Calu3 (cell line): ENCODE data around the gene UPF2. TPM values are rescaled to one million over a fixed set of nuclear protein-coding genes. Genes with fewer than 3 reads are reported as not detected.

Experiments used
- BruUV-seq: library from RNA; stranded (reverse); fragments of 400-500 nt; replicated peaks from 2 replicates; lab custom pipeline; 2021; lab: Mats Ljungman, UMichigan
- CTCF ChIA-PET: fragments of 300-600 bp; sonication (Branson Sonifier 250); formaldehyde crosslinking; loops from one replicate; lab custom pipeline; 2022; ENCODE audit warnings: antibody characterized with exemption; lab: Charles Lee
- DNase-seq: peaks from one replicate; pipeline ENCODE4 v3.0.0; 2022
- H3K27ac Mint-ChIP-seq: one replicate; pipeline ENCODE4 v1.8.0; 2022; ENCODE audit warnings: mixed read lengths; ENCODE audit not compliant: unreplicated experiment
- H3K27me3 Mint-ChIP-seq: one replicate; pipeline ENCODE4 v1.8.0; 2022; ENCODE audit warnings: mixed read lengths; ENCODE audit not compliant: unreplicated experiment
- H3K36me3 Mint-ChIP-seq: one replicate; pipeline ENCODE4 v1.8.0; 2022; ENCODE audit warnings: mild to moderate bottlenecking, moderate library complexity, mixed read lengths; ENCODE audit not compliant: insufficient read depth, unreplicated experiment
- H3K4me1 Mint-ChIP-seq: one replicate; pipeline ENCODE4 v1.8.0; 2022; ENCODE audit warnings: mild to moderate bottlenecking, low read depth, mixed read lengths; ENCODE audit not compliant: unreplicated experiment
- H3K4me3 Mint-ChIP-seq: one replicate; pipeline ENCODE4 v1.8.0; 2022; ENCODE audit warnings: mild to moderate bottlenecking, low read depth, moderate library complexity, mixed read lengths; ENCODE audit not compliant: unreplicated experiment
- H3K9me3 Mint-ChIP-seq: one replicate; pipeline ENCODE4 v1.8.0; 2022; ENCODE audit warnings: low read depth, mixed read lengths; ENCODE audit not compliant: unreplicated experiment
- intact Hi-C: fragments of 100-400 bp; cut with micrococcal nuclease; formaldehyde crosslinking; loops from one replicate; pipeline ENCODE4 v1.10.0; 2022; ENCODE audit not compliant: unreplicated experiment
- total RNA-seq: library from RNA; stranded (reverse); gene quantifications from 2 replicates; pipeline ENCODE4 v1.2.3, GENCODE V29; 2022
- TF ChIP-seq, protein P1 (sequence below): fragments of 200-600 bp; IDR thresholded peaks from one replicate; pipeline ENCODE4 v1.8.0; 2022; ENCODE audit warnings: antibody characterized with exemption; ENCODE audit not compliant: unreplicated experiment

UPF2 gene
- total RNA-seq, 1 experiment from 2014 or later: 33.7 TPM

GRCh38 chr10:11908536-11908935 is 134.1 kb downstream of the UPF2 start:
- no peaks in the 10 kb centered on the region for H3K9me3 Mint-ChIP-seq
- BruUV-seq: no TSS peak
- no peak overlapping the region for H3K27ac Mint-ChIP-seq
- intact Hi-C loops: no loop called here
- H3K36me3 Mint-ChIP-seq: no peaks in the 10 kb centered on the region
- no peak for DNase-seq
- TF ChIP-seq, protein P1, sequence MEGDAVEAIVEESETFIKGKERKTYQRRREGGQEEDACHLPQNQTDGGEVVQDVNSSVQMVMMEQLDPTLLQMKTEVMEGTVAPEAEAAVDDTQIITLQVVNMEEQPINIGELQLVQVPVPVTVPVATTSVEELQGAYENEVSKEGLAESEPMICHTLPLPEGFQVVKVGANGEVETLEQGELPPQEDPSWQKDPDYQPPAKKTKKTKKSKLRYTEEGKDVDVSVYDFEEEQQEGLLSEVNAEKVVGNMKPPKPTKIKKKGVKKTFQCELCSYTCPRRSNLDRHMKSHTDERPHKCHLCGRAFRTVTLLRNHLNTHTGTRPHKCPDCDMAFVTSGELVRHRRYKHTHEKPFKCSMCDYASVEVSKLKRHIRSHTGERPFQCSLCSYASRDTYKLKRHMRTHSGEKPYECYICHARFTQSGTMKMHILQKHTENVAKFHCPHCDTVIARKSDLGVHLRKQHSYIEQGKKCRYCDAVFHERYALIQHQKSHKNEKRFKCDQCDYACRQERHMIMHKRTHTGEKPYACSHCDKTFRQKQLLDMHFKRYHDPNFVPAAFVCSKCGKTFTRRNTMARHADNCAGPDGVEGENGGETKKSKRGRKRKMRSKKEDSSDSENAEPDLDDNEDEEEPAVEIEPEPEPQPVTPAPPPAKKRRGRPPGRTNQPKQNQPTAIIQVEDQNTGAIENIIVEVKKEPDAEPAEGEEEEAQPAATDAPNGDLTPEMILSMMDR: no peak
- H3K27me3 Mint-ChIP-seq: no peaks in the 10 kb centered on the region
- H3K4me3 Mint-ChIP-seq: no peak overlapping the region
- no peaks in the 10 kb centered on the region for H3K4me1 Mint-ChIP-seq
- CTCF ChIA-PET: no interaction called here

GRCh38 chr10:11907914-11908313 is 134.7 kb downstream of the UPF2 start:
- no peak overlapping the region for H3K4me3 Mint-ChIP-seq
- no peaks in the 10 kb centered on the region for H3K9me3 Mint-ChIP-seq
- no TSS peak for BruUV-seq
- no peak for DNase-seq
- CTCF ChIA-PET: no interaction called here
- no peaks in the 10 kb centered on the region for H3K27me3 Mint-ChIP-seq
- TF ChIP-seq, protein P1: no peak
- no peaks in the 10 kb centered on the region for H3K36me3 Mint-ChIP-seq
- H3K4me1 Mint-ChIP-seq: no peaks in the 10 kb centered on the region
- intact Hi-C loops: no loop called here
- no peak overlapping the region for H3K27ac Mint-ChIP-seq

- DNase-seq: no peak
- Mint-ChIP-seq H3K36me3 (peaks cover 3% of the 10 kb centered on the region), H3K4me3 (no peak overlapping the region), H3K4me1 (no peaks in the 10 kb centered on the region), H3K9me3 (no peaks in the 10 kb centered on the region), H3K27me3 (no peaks in the 10 kb centered on the region), H3K27ac (no peak overlapping the region)
- TF ChIP-seq, protein P1: no peak
- CTCF ChIA-PET: no interaction called here
- intact Hi-C loops: no loop called here
- BruUV-seq: no TSS peak
Observed at GRCh38 chr10:11906714-11907113, 135.9 kb downstream of the UPF2 start.

- Mint-ChIP-seq H3K4me1 (peaks cover 12% of the 10 kb centered on the region), H3K27ac (no peak overlapping the region), H3K9me3 (no peaks in the 10 kb centered on the region), H3K27me3 (no peaks in the 10 kb centered on the region), H3K36me3 (peaks cover 5% of the 10 kb centered on the region), H3K4me3 (no peak overlapping the region)
- no peak for DNase-seq
- TF ChIP-seq, protein P1: no peak
- CTCF ChIA-PET: no interaction called here
- BruUV-seq: no TSS peak
- intact Hi-C loops: no loop called here
Observed at GRCh38 chr10:11902646-11903045, 140.0 kb downstream of the UPF2 start.
